ENCODE measurements around the gene PLCB3. TPM values are rescaled to one million over a fixed set of nuclear protein-coding genes. Genes with fewer than 3 reads are reported as not detected.

The PLCB3 gene
- total RNA-seq, 4 donors from 2014 or later, result 16.2 to 33.2 (median 25.1) TPM

DNA sequence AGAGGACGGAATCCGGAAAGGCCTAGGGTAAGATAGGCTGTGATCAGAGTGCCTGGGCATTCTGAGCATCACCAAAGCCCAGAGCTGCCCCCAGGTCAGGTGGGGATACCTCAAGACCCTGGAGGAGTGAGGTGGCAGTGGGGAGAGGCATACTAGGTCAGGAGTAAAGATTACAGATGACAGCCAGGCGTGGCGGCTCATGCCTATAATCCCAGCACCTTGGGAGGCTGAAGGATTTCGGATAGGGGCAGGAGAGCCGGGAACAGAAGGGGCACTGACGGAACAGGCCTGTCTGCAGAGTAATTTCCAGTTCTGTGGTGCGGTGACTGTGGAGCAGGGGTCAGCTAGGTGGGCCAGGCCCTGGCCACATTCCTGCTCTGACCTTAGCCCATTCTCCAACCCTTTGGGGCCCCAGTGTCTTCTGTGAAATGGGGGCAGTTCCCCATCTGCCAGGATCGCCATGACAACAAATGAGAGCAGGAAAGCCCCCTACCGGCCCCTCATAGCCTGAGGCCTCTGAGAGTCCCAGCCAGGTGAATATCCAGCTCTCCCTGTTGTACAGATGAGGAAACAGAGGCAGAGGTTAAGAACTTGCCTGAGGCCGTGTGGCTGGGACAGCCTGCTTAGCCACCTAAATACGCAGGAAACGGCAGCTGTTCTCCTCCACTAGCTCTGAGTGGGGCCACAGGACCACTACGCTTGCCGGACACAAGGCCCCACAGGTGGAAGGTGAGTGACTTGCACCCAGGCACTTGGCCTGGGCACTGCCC, 23.9 kb downstream of the PLCB3 start:
- ATAC-seq, result no peak
- WGBS, 2 donors (ENCODE audit: low coverage in 1 of 2), result 86 to 92% methylated on average over 2 to 5 of the region's 15 CpGs

DNA sequence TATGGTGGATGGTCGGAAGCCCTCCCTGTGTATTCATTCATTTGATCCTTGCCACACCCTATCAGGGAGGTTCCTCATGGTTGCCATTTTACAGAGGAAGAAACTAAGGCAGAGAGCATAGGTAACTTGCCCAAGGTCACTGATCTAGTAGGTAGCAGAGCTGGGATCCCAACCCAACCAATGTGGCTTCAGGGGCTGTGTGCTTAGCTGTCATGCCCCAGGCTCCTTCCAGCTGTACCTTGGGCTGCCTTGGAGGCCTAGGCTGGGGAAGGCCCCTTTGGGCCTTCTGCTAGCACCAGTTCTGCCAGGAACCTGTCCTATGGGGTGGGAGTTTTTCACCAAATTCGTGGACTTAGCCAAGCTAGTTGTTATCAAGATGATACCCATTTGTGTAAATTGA, 24.5 kb downstream of the PLCB3 start:
- no peaks in the 10 kb centered on the region for H3K9me3 ChIP-seq
- WGBS, 2 donors (ENCODE audit: low coverage in 1 of 2), result 86% methylated on average over 1 of the region's 2 CpGs; no CpG with 5 or more reads in 1 of the 2 donors
- H3K4me1 ChIP-seq, result peaks cover 0 to 15% (median 5%) of the 10 kb centered on the region in 3 donors
- no peaks in the 10 kb centered on the region for H3K27me3 ChIP-seq
- no peak overlapping the region for H3K27ac ChIP-seq
- TF ChIP-seq CTCF (IDR thresholded peaks at IDR 0.05), result no peak
- no peak for TF ChIP-seq POLR2AphosphoS5 (IDR thresholded peaks at IDR 0.05)
- no peak for TF ChIP-seq EP300 (IDR thresholded peaks at IDR 0.05)
- TF ChIP-seq POLR2A (IDR thresholded peaks at IDR 0.05), result no peak
- peaks cover 0 to 52% of the 10 kb centered on the region in 2 donors for H3K36me3 ChIP-seq
- H3K4me3 ChIP-seq, result no peak overlapping the region
- ATAC-seq, result no peak

More for the DNA sequence above, 23.9 kb downstream of the PLCB3 start:
- H3K27ac ChIP-seq, result no peak overlapping the region
- no peak overlapping the region for H3K4me3 ChIP-seq
- no peaks in the 10 kb centered on the region for H3K9me3 ChIP-seq
- TF ChIP-seq POLR2AphosphoS5 (IDR thresholded peaks at IDR 0.05) (no peak), CTCF (IDR thresholded peaks at IDR 0.05) (no peak)
- peaks cover 0 to 15% (median 5%) of the 10 kb centered on the region in 3 donors for H3K4me1 ChIP-seq
- H3K27me3 ChIP-seq, result no peaks in the 10 kb centered on the region
- H3K36me3 ChIP-seq, result peaks cover 0 to 49% of the 10 kb centered on the region in 2 donors

DNA sequence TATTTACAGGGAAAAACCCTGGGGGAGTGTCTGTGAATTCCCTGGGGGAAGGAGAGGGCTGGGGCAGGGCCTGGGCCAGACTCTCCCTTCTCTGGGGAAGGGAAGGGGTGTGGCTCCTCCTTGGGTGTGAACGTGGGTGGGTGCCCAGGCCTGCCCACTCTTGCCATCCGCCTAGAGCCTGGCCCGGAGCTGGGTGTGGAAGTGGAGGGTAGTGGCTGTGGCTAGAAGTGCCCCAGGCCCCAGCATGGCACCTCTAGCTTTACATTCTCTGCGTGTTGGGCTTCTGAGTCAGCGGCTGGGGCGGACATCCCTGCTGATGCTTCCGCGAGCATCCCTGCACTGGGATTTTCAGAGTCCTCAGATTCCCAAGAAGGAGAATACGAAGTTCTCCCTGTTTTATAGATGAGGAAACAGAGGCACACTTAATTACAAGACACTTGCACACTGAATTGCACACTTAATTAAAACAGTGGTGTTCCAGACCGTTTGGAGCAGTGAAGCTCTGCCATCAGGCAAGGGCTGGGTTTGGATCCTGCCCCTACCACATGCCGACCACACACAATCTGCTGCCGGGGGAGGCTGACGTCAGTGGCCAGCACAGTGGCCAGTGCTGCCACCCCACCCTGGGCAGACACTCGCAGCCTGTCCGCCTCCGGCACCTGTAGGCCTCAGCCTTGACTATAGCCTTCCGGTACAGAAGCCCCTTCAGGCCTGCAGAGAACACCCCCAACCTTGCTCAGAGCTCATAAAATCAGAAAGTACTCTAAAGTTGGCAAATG, 25.5 kb downstream of the PLCB3 start:
- H3K27me3 ChIP-seq, result no peaks in the 10 kb centered on the region
- 80% methylated on average over 7 of the region's 17 CpGs; no CpG with 5 or more reads in 1 of the 2 donors for WGBS, 2 donors (ENCODE audit: low coverage in 1 of 2)
- peak overlapping the region in 1 of 4 donors; percentile 15 for H3K27ac ChIP-seq
- peaks cover 0 to 62% of the 10 kb centered on the region in 2 donors for H3K36me3 ChIP-seq
- no peak overlapping the region for H3K4me3 ChIP-seq
- no peak for ATAC-seq
- TF ChIP-seq CTCF (IDR thresholded peaks at IDR 0.05), result no peak
- no peak for TF ChIP-seq EP300 (IDR thresholded peaks at IDR 0.05)
- TF ChIP-seq POLR2A (IDR thresholded peaks at IDR 0.05), result no peak
- TF ChIP-seq POLR2AphosphoS5 (IDR thresholded peaks at IDR 0.05), result no peak
- no peaks in the 10 kb centered on the region for H3K9me3 ChIP-seq
- peaks cover 0 to 18% (median 3%) of the 10 kb centered on the region in 3 donors for H3K4me1 ChIP-seq

GRCh38 chr11:64278576-64279190, 27.4 kb downstream of the PLCB3 start:
- 51 to 90% methylated on average over 3 to 6 of the region's 8 CpGs for WGBS, 2 donors (ENCODE audit: low coverage in 1 of 2)
- Histone ChIP-seq H3K36me3 (peaks cover 0 to 72% of the 10 kb centered on the region in 2 donors), H3K4me3 (no peak overlapping the region), H3K27me3 (no peaks in the 10 kb centered on the region), H3K27ac (no peak overlapping the region), H3K4me1 (peaks cover 0 to 26% (median 7%) of the 10 kb centered on the region in 3 donors), H3K9me3 (no peaks in the 10 kb centered on the region)
- no peak for TF ChIP-seq EP300 (IDR thresholded peaks at IDR 0.05)
- ATAC-seq, result no peak
